GM19372 (cell line): ENCODE measurements around the gene PNO1.

Experiments used
- ATAC-seq: cut with Tn5 transposase; IDR thresholded peaks from one replicate; pipeline ENCODE4 v1.9.1; 2021; ENCODE audit warnings: mild to moderate bottlenecking, low read depth, moderate library complexity; ENCODE audit not compliant: unreplicated experiment

The PNO1 gene

DNA sequence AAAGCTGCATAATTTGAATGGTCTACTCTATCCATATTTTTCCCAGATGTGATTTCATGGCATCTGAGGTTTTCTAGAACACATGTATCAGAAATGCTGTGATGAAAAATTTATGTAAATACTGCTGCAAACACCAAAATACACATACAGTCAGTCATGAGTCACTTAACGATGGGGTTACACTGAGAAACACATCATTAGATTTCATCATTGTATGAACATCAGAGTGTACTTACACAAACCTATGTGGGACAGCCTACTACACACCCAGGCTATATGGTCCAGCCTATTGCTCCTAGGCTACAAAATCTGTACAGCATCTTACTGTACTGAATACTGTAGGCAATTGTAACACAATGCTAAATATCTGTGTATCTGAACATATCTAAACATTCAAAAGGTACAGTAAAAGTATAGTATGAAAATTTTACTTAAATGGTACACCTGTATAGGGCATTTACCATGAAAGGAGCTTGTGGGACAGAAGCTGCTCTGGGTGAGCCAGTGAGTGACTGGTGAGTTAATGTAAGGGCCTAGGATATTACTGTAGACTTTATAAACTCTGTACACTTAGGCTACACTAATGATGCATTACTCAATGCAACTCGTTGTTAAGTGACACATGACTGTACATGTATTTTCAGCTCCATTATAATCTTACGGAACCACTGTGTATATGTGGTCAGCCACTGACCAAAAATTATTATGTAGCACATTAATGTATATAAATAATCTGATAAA, 33.5 kb downstream of the PNO1 start:
- ATAC-seq, result no peak

DNA sequence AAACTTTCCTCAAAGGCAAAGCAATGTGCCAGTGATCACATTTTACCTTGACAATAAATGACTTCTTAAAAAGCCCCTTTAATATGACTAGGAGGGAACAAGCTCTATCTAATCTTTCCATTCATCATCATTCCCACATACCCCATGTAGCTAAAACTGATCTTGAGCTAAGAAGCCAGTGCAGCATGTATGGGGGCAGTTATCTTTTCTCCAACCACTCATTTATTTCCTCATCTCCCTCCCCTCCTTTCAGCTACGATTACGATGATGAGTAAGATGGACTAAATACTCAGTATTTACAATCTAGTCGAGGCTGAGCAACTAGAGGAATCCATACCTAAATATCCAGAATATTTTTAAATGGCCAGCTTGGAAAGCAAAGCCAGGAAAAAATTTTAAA, 35.5 kb downstream of the PNO1 start:
- no peak for ATAC-seq

DNA sequence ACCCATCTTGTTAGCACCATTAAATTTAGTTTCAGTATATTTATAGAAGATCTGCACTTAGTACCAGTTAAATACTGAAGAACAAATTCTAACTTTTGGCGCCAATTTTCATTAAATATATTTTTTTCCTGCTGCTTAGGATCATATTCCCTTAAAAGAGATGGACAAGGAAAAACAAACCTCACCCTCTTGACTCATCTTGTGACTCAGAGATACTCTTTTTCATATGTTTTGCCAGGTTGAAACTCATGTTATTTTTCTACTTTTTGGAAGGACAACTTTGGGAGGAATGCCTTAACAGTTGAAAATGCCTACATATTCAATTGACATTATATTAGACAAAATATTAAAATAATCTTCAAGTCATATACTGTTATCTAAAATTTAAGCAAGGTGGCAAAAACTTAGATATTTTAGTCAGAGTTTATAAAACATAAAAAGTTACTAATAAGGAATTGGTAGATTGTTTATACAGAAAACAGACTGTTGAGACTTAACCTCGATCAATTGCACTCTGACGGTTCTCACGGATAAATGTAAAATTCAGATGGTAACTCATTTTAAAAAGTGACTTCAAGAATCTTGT, 36.2 kb downstream of the PNO1 start:
- no peak for ATAC-seq

DNA sequence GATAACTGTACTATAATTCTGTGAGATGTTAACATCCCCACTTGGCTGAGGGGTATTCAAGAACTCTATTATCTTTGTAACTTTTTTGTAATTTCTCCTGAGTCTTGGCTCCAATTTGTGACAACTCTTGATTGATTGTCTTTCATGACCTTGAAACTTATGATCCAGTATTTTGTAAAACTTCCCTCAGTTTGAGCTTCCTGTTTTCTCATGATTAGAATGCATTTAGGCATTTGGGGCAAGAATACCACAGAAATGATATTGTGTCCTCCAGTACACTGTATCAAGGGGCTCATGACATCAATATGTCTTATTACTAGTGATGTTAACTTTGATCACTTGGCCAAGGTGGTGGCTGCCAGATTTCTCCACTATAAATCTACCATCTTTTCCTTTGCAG, 37.4 kb downstream of the PNO1 start:
- ATAC-seq, result no peak

DNA sequence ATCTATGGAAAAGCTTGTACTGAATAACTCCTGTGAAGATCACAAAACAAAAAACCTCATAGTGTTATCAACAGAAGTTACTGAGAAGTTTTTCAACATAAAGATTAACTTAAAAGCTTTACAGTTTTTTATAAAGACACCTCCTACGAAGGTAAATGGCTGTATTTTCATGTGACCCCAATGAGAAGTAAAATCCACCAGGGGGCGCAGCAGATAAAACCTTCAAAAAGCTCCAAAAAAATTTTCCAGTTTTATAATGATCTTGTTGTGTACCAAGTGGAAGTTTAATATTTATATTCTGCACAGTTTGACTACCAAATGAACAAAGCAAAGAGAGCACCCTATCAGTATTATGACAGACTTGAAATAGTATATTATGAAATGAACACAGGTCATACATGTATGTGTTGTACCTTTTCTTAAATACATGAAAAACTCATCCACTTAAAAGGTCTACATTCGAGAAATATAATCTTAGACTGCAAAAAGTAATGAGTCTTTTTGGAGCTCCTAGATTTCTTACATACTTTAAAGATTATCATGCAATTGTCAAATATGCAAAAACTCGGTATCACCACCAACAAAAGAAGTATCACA, 38.5 kb downstream of the PNO1 start:
- ATAC-seq, result no peak

DNA sequence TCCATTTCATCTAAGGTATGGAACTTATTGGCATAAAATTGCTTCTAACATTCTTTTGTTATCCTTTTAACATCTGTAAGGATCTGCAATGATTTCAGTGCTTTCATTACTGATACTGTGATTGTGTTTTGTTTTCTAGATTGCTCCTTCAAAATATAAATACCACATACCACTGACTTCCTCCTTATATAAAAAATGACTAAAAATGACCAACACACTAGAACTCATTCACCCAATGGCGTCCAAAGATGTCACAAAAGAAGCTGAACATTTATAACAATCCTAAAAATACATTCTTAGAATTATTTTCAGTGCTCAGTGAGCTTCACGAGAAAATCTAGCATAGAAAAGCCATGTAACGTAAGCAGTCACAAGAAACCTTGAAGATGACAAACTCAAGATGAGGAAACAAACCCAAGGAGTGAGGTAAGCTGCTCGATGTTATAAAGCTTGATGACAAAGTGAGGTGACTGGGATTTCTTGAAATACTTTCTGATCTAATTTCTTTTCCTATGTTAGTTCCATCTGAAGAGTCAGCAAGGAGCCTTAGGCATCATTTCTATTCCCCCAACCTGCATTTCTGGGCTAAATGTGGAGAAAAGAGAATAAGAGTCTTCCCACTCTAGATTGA, 42.6 kb downstream of the PNO1 start:
- ATAC-seq, result no peak

DNA sequence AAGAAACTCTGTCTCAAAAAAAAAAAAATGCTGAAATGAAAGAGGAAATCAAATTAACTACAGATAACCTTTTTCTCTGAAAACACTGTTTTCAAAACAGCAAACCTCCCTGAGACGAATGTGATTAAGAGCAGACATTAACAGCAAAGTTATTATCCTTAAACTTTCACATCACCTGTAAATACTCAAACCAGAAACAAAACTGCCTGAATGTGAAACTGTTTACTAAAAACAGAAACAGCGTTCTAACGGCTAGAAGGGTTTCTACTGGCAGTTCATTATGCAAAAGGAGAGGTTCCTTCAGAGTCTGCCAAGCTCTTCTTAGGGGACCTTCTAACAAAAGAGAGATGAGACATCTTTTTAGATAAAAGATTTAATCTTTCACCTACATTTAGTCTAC, 45.9 kb downstream of the PNO1 start:
- ATAC-seq, result peak; percentile 90

DNA sequence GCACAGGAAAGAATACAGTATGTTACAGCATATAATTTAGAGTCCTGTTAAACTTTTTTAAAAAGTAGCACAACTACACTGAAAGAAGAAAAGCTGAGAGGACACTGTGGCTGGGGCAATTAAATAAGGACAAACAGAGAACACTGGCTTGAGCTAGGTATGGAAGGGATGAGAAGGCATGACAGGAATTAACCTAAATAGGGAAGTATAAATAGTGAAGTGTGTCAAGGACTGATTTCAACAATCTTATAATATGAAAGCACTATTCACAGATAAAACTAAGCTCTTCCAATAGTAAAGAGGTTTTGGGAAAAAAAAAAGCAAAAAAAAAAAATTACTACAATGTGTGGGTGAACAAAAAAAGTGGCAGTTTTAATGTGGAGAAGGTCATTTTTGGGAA, 49.1 kb downstream of the PNO1 start:
- no peak for ATAC-seq

DNA sequence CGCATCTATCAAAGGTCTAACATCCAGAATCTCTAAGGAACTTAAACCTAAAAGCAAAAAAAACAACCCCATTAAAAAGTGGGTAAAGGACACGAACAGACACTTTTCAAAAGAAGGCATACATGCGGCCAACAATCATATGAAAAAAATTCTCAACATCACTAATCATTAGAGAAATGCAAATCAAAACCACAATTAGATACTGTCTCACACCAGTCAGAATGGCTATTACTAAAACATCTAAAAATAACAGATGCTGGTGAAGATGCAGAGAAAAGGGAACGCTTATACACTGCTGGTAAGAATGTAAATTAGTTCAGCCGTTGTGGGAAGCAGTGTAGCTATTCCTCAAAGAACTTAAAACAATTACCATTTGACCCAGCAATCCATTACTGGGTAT, 56.7 kb downstream of the PNO1 start:
- ATAC-seq, result peak; percentile 61

DNA sequence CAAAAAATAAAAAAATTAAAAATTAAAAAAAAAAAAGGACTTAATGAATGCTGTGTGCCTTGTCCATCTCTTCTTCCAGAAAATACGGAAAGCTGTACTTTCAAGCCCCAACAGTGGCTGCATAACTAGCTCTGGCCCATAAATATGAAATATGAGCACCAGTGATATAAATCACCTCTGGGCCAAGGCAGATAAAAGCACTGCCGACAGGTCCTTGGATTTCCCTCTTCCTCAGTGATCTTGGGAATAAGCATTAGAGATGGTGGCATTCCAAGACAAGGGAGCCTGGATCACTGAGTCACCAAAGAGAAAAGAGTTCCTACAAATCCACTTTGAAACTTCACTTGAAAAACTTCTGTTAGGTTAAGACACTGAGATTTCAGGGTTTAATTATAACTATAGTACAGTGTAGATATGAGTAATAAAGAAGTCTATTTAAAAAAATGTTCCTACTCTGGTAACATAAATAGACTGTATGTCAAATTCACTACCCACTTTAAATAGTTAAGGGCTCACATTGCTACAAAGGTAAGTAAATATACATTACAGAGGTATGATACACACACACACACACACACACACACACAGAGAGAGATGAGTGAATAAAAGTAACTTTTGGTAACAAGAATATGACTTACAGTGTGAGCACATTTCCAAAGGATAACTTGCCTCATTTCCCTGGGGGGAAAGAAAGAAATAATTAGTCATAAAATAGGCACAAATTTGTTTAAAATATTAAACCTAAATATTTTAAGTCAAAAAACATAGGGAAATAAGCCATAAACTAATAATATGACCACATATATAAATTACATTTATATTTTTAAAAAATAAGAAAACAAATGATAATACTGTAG, 59.0 kb downstream of the PNO1 start:
- ATAC-seq, result no peak

DNA sequence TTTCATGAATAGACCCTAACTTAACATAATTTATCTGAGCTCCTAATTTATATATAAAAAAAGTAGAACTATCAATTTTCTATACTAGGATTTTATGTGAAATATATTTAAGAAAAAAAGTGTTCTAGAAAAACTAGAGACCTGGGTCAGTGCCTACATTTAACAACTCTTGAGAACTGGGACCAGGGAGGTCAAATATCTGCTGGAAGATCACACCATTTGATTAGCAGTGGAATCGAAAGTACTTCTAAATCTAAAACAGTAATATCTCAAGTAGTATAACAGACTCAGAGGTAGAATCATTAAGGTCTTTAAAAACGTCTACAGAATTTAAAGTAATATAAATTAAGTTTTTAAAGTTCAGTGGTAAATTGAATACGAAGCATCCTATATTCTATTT, 60.0 kb downstream of the PNO1 start:
- no peak for ATAC-seq

DNA sequence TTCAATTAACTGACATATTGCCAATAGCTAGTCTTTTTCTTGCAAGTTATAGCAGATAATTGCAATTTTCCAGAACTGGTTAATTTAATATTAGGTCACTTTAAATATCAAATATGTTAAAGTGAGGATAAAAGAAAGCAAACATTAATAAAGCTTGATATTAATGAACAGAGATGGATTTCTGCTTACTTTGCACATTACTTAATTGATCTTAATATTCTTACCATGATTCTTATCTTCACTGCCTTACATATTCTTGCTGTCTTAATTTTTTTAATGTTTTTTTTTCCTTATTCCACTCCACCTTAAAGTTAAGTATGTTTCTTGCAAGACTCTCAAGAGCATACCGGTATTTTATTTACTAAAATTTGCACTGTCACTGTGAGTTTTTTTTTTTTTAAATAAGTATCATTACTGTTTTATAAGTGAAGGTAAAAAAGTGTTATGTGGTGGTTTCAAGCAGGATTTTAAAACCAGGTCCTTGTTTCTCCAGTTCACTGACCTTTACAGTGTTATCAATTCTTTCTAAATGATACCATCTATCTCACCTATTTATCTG, 60.7 kb downstream of the PNO1 start:
- no peak for ATAC-seq

DNA sequence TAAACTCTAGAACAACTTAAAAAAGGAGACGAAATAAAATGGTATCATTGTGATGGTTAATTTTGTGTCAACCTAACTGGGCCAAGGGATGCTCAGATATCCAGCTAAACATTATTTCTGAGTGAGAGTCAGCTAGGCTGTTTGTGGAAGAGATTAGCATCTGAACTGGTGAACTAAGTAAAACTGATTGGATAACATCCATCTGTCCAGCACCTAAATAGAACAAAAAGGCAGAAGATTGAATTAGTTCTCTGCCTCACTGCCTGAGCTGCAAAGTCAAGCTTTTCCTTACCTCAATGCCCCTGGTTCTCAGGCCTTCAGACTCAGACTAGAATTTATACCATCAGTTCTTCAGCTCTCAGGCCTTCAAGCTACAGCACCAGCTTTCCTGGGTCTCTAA, 64.6 kb downstream of the PNO1 start:
- ATAC-seq, result no peak

DNA sequence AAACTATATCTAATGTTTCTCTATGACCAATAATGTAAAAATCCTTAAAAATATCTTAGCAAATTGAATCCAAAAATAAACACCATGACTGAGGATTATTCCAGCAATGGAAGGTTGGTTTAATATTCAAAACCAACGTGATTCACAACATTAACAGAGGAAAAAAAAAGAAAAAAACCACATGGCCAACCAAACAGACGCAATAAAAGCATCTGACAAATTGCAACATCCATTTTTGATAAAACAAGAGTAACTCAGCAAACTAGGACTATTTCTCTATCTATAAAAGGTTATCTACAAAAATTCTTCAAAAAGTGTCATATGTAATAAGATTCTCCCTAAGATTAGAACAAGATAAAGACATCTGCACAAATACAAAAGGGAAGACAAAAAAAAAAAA, 65.7 kb downstream of the PNO1 start:
- no peak for ATAC-seq

DNA sequence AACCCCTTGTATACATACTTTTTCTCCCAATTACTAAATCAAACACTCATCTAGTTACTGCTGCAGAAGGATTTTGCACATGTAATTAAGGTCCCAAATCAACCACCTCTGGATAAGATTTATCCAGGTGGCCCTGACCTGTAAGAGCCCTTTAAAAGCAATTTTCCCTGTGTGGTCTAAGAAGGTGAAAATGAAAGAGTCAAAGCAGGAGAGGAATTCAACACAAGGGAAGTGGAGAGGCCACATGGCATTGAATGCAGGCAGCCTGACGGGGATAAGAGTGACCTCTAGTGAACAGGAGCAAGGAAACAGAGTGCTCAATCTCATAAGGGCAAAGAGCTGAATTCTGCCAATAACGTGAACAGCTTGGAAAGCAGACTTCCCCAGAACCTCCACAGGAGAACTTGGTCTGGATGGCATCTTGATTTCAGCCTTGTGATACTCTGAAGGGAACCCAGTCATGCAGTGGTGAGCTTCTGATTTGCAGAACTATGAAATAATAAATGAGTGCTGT, 67.5 kb downstream of the PNO1 start:
- peak; percentile 81 for ATAC-seq
